ENCODE results near the gene CELSR2. TPM values are rescaled to one million over a fixed set of nuclear protein-coding genes. Genes with fewer than 3 reads are reported as not detected.

The CELSR2 gene
- total RNA-seq, 2 donors from 2014 or later: 4.2 to 6.1 TPM

DNA sequence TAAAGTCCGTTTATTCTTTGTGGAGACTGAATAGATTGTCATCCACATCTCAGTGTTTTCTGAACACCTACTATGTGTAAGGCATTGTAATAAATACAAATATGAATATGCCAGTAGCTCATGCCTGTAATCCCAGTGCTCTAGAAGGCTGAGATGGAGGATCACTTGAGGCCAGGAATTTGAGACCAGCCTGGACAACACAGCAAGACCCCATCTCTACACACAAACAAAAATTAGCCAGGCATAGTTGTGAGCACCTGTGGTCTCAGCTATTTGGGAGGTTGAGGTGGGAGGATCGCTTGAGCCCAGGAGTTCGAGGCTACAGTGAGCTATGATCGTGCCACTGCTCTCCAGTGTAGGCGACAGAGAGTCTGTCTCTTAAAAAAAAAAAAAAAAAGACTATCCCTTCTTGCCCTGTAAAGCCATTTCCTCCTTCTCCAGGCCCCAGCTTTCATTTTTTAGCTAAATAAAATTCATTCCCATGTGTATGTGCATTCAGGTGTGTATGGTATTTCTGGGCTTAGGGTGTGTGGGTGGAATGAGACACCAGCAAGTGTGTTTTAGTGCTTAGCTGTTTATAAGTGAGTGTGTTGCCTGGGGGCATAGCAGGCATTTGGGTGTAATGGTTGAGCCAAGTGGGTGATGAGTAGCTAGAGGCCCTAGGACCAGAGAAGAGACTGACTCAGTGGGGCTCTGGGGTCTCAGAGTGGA, 7.8 kb downstream of the CELSR2 start:
- intact Hi-C loops (cut with DNase I): no loop called here
- no peak for DNase-seq
- no peak overlapping the region for H3K4me3 ChIP-seq
- no peaks in the 10 kb centered on the region for H3K4me1 ChIP-seq
- no peaks in the 10 kb centered on the region for H3K27me3 ChIP-seq
- H3K36me3 ChIP-seq: no peaks in the 10 kb centered on the region
- no peak overlapping the region for H3K27ac ChIP-seq
- no peaks in the 10 kb centered on the region for H3K9me3 ChIP-seq
- no peak overlapping the region for H3K9ac ChIP-seq (ENCODE audit: low read depth in 2 of 2, low read length in 2 of 2)
- TF ChIP-seq, protein P1, sequence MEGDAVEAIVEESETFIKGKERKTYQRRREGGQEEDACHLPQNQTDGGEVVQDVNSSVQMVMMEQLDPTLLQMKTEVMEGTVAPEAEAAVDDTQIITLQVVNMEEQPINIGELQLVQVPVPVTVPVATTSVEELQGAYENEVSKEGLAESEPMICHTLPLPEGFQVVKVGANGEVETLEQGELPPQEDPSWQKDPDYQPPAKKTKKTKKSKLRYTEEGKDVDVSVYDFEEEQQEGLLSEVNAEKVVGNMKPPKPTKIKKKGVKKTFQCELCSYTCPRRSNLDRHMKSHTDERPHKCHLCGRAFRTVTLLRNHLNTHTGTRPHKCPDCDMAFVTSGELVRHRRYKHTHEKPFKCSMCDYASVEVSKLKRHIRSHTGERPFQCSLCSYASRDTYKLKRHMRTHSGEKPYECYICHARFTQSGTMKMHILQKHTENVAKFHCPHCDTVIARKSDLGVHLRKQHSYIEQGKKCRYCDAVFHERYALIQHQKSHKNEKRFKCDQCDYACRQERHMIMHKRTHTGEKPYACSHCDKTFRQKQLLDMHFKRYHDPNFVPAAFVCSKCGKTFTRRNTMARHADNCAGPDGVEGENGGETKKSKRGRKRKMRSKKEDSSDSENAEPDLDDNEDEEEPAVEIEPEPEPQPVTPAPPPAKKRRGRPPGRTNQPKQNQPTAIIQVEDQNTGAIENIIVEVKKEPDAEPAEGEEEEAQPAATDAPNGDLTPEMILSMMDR (IDR thresholded peaks at IDR 0.05): no peak

DNA sequence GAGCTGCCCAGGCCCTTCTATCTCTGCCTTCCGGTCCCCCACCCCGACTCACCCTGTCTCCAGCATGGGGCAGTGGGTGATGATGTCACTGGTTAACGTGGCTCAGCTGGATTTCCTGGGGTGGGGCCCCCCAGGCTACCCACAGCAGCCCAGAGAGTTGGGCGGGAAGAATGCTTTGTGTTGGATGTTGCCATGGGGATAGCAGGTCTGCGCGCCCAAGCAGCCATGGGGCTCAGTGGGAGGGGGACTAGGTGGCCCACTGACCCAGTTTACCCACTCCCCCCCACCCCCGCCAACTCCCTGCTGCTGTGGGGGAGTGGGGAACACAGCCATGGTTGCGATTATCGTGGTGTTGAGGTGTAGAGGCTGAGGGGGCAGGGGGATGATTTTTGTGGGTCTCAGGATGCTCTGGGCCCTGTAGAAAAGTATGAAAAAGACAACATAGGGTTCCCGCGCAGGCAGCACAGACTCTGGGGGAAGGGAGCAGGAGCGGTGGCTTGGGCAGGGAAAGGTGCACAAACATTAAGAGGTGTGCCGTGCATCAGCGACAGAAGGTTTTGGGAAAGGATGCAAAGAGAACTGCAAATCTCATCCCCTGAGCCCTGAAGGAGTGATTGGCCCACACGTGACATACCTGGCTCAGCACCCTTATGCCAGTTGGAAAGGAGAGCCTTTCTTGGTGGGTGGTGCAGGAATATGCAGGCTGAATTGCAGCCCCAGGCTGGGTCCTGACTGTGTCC, 8.5 kb downstream of the CELSR2 start:
- Histone ChIP-seq H3K27me3 (no peaks in the 10 kb centered on the region), H3K4me3 (no peak overlapping the region), H3K9ac (ENCODE audit: low read depth in 2 of 2, low read length in 2 of 2) (no peak overlapping the region), H3K9me3 (no peaks in the 10 kb centered on the region), H3K4me1 (no peaks in the 10 kb centered on the region), H3K27ac (no peak overlapping the region), H3K36me3 (no peaks in the 10 kb centered on the region)
- TF ChIP-seq, protein P1 (IDR thresholded peaks at IDR 0.05): no peak
- DNase-seq: no peak
- intact Hi-C loops (cut with DNase I): no loop called here

DNA sequence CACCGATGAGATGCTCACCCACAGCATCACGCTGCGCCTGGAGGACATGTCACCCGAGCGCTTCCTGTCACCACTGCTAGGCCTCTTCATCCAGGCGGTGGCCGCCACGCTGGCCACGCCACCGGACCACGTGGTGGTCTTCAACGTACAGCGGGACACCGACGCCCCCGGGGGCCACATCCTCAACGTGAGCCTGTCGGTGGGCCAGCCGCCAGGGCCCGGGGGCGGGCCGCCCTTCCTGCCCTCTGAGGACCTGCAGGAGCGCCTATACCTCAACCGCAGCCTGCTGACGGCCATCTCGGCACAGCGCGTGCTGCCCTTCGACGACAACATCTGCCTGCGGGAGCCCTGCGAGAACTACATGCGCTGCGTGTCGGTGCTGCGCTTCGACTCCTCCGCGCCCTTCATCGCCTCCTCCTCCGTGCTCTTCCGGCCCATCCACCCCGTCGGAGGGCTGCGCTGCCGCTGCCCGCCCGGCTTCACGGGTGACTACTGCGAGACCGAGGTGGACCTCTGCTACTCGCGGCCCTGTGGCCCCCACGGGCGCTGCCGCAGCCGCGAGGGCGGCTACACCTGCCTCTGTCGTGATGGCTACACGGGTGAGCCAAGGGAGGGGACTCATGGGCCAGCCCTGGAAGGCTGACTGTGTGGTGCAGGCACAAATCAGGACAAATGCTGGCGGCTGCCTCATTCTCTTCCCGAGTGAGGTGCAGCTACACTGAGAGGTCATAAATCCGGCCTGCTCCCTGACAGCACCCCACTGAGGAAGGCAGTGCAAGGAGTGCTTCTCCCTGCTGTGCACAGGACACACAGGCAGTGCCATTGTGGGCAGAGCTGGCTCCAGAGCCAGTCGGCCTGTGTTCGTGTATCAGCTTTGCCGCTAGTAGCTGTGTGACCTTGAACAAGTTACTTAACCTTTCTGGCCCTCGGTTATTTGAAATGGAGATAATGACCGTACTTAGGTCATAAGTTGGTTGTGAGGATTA, 9.4 kb downstream of the CELSR2 start:
- Histone ChIP-seq H3K27ac (no peak overlapping the region), H3K27me3 (no peaks in the 10 kb centered on the region), H3K36me3 (no peaks in the 10 kb centered on the region), H3K9me3 (no peaks in the 10 kb centered on the region), H3K4me3 (no peak overlapping the region), H3K9ac (ENCODE audit: low read depth in 2 of 2, low read length in 2 of 2) (no peak overlapping the region), H3K4me1 (no peaks in the 10 kb centered on the region)
- TF ChIP-seq, protein P1 (IDR thresholded peaks at IDR 0.05): no peak
- no peak for DNase-seq
- intact Hi-C loops (cut with DNase I): no loop called here

DNA sequence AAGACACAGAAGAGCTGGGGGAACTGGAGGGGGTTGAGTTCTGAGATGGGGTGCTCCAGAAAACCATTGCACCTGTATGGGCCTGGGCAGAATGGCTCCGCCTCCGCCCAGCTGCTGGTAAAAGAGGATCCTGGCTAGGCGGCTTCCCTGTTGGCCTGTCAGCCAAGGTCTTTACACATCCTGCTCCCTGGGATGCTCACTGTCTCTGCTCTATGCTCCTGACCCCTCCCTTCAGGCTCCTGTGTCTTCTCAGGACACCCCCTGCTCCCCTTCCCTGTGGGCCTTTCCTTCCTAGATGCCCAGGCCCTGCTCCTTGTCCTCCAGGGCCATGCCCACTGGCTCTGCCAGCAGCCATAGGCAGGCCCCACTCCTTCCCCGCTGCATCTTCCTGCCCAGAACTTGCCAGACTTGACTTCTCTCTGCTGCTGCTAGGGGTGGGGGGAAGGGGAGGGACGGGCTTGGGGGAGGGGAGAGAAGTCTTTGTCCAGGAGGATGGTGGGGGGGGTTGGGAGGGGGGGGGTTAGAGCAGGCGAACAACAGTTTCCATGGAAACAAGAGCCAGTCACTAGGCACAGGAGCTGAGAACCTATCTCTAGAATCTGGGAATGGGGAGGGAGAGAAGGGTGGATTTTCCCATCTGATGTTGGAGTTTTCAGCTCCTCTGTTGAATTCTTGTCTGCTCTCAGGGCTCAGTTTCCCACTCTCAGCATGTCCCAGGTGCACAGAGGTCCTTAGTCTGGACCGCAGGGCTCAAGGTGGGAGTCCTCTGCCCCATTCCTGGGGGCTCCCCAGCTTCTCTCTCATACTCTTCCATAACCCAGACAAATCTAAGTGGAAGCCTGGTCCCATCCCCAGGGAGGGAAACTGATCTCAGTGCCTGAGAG, 10.6 kb downstream of the CELSR2 start:
- H3K27me3 ChIP-seq: no peaks in the 10 kb centered on the region
- no peak overlapping the region for H3K4me3 ChIP-seq
- DNase-seq: no peak
- TF ChIP-seq, protein P1 (IDR thresholded peaks at IDR 0.05): no peak
- H3K27ac ChIP-seq: no peak overlapping the region
- no peaks in the 10 kb centered on the region for H3K4me1 ChIP-seq
- no peaks in the 10 kb centered on the region for H3K36me3 ChIP-seq
- no peaks in the 10 kb centered on the region for H3K9me3 ChIP-seq
- no peak overlapping the region for H3K9ac ChIP-seq (ENCODE audit: low read depth in 2 of 2, low read length in 2 of 2)
- intact Hi-C loops (cut with DNase I): no loop called here

Data from colonic mucosa (tissue), 4 donors.